OCI-LY1 (cell line): ENCODE measurements around the gene ELAVL3.

Source experiments
- EZH2 ChIP-seq: fragments of 200-600 bp; sonication (generic), shearing (Covaris generic); IDR thresholded peaks from 2 replicates; pipeline ENCODE4 v1.8.0; 2017; ENCODE audit warnings: borderline replicate concordance, mixed run types, mild to moderate bottlenecking, antibody characterized with exemption, low read length, moderate library complexity, mixed read lengths
- TF ChIP-seq, protein P1 (sequence below): fragments of 200-600 bp; sonication (generic), shearing (Covaris generic); IDR thresholded peaks from 2 replicates; pipeline ENCODE4 v1.5.1; 2017; ENCODE audit warnings: mild to moderate bottlenecking, antibody characterized with exemption, low read length, moderate library complexity, mixed read lengths

GRCh38 chr19:11426656-11427055, 54.2 kb downstream of the ELAVL3 start:
- TF ChIP-seq, protein P1, sequence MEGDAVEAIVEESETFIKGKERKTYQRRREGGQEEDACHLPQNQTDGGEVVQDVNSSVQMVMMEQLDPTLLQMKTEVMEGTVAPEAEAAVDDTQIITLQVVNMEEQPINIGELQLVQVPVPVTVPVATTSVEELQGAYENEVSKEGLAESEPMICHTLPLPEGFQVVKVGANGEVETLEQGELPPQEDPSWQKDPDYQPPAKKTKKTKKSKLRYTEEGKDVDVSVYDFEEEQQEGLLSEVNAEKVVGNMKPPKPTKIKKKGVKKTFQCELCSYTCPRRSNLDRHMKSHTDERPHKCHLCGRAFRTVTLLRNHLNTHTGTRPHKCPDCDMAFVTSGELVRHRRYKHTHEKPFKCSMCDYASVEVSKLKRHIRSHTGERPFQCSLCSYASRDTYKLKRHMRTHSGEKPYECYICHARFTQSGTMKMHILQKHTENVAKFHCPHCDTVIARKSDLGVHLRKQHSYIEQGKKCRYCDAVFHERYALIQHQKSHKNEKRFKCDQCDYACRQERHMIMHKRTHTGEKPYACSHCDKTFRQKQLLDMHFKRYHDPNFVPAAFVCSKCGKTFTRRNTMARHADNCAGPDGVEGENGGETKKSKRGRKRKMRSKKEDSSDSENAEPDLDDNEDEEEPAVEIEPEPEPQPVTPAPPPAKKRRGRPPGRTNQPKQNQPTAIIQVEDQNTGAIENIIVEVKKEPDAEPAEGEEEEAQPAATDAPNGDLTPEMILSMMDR = no peak
- no peak for TF ChIP-seq EZH2
